Measurements from ENCODE around the gene AKR1E2.

The AKR1E2 gene

DNA sequence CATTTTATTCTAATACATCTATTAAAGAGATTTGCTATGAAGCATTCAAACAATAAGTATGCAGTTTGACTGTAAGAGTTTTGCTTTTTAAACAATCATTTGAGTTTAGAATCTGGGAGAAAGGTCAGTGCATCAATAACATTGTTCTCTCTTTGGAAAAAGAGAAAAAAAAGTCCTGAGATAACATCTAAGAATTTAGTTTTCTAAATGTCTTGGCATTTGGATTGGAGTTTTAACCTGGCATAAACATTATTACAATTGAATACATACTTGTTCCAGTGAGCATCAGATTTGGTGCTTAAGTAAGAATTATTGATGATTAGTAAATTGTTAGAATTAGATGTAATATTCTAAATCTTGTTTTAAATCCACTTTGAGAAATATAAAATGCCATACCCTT is 47.2 kb upstream of the AKR1E2 start:
- no peaks in the 10 kb centered on the region for H3K4me1 ChIP-seq (ENCODE audit: control insufficient read depth, insufficient read depth, low read length)
- H3K4me3 ChIP-seq (ENCODE audit: low read depth, low read length): no peak overlapping the region
- ChIA-PET POLR2A (no interaction called here), CTCF (interaction anchor here (3.0 kb wide), 1 partner anchor 8 kb away, joined by 14 read pairs; no protein-coding TSS in a partner anchor)
- H3K9me3 ChIP-seq (ENCODE audit: control insufficient read depth, insufficient read depth, low read depth, low read length): no peaks in the 10 kb centered on the region
- TF ChIP-seq ZNF221 (tag by site-specific recombination; IDR thresholded peaks at IDR 0.05; ENCODE audit: borderline replicate concordance): no peak
- TF ChIP-seq, protein P1, sequence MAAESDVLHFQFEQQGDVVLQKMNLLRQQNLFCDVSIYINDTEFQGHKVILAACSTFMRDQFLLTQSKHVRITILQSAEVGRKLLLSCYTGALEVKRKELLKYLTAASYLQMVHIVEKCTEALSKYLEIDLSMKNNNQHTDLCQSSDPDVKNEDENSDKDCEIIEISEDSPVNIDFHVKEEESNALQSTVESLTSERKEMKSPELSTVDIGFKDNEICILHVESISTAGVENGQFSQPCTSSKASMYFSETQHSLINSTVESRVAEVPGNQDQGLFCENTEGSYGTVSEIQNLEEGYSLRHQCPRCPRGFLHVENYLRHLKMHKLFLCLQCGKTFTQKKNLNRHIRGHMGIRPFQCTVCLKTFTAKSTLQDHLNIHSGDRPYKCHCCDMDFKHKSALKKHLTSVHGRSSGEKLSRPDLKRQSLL (tag by site-specific recombination; IDR thresholded peaks at IDR 0.05): no peak
- TF ChIP-seq GFI1B (tag by site-specific recombination; IDR thresholded peaks at IDR 0.05): no peak
- TF ChIP-seq SP3 (tag by site-specific recombination; IDR thresholded peaks at IDR 0.05): no peak
- TF ChIP-seq, protein P2, sequence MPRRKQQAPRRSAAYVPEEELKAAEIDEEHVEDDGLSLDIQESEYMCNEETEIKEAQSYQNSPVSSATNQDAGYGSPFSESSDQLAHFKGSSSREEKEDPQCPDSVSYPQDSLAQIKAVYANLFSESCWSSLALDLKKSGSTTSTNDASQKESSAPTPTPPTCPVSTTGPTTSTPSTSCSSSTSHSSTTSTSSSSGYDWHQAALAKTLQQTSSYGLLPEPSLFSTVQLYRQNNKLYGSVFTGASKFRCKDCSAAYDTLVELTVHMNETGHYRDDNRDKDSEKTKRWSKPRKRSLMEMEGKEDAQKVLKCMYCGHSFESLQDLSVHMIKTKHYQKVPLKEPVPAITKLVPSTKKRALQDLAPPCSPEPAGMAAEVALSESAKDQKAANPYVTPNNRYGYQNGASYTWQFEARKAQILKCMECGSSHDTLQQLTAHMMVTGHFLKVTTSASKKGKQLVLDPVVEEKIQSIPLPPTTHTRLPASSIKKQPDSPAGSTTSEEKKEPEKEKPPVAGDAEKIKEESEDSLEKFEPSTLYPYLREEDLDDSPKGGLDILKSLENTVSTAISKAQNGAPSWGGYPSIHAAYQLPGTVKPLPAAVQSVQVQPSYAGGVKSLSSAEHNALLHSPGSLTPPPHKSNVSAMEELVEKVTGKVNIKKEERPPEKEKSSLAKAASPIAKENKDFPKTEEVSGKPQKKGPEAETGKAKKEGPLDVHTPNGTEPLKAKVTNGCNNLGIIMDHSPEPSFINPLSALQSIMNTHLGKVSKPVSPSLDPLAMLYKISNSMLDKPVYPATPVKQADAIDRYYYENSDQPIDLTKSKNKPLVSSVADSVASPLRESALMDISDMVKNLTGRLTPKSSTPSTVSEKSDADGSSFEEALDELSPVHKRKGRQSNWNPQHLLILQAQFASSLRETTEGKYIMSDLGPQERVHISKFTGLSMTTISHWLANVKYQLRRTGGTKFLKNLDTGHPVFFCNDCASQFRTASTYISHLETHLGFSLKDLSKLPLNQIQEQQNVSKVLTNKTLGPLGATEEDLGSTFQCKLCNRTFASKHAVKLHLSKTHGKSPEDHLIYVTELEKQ (tag by site-specific recombination; IDR thresholded peaks at IDR 0.05; ENCODE audit: borderline replicate concordance): no peak
- no peak for TF ChIP-seq GLIS1 (tag by site-specific recombination; IDR thresholded peaks at IDR 0.05)
- TF ChIP-seq ZNF391 (tag by site-specific recombination; IDR thresholded peaks at IDR 0.05; ENCODE audit: borderline replicate concordance, low read depth): no peak
- TF ChIP-seq, protein P3, sequence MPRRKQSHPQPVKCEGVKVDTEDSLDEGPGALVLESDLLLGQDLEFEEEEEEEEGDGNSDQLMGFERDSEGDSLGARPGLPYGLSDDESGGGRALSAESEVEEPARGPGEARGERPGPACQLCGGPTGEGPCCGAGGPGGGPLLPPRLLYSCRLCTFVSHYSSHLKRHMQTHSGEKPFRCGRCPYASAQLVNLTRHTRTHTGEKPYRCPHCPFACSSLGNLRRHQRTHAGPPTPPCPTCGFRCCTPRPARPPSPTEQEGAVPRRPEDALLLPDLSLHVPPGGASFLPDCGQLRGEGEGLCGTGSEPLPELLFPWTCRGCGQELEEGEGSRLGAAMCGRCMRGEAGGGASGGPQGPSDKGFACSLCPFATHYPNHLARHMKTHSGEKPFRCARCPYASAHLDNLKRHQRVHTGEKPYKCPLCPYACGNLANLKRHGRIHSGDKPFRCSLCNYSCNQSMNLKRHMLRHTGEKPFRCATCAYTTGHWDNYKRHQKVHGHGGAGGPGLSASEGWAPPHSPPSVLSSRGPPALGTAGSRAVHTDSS (tag by site-specific recombination; IDR thresholded peaks at IDR 0.05): no peak
- TF ChIP-seq, protein P4, sequence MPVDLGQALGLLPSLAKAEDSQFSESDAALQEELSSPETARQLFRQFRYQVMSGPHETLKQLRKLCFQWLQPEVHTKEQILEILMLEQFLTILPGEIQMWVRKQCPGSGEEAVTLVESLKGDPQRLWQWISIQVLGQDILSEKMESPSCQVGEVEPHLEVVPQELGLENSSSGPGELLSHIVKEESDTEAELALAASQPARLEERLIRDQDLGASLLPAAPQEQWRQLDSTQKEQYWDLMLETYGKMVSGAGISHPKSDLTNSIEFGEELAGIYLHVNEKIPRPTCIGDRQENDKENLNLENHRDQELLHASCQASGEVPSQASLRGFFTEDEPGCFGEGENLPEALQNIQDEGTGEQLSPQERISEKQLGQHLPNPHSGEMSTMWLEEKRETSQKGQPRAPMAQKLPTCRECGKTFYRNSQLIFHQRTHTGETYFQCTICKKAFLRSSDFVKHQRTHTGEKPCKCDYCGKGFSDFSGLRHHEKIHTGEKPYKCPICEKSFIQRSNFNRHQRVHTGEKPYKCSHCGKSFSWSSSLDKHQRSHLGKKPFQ (tag by site-specific recombination; IDR thresholded peaks at IDR 0.05): no peak
- H3K36me3 ChIP-seq (ENCODE audit: control insufficient read depth in 2 of 2, insufficient read depth in 1 of 2, low read length in 2 of 2): no peaks in the 10 kb centered on the region
- no peak overlapping the region for H3K27ac ChIP-seq (ENCODE audit: extremely low read depth, low read depth, low read length)

DNA sequence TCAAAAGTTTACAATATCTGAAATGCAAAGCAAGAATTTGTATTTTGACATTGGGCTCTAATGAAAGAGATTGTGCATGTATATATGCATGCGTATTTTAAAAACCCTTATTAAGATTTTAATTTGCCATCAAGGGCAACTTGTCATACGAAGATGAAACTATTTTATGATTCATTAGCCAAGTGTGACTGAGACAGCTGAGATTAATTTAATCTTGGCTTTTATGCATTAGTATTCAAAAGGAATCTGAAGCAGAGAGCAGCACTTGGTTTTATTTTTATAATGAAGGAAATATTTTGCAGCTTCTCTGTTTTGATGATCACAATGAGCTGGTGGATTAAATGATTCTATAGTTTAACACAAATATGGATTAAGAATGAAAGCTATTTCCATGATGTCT is 45.9 kb upstream of the AKR1E2 start:
- no peak overlapping the region for H3K27ac ChIP-seq (ENCODE audit: extremely low read depth, low read depth, low read length)
- no peak for TF ChIP-seq ZNF768 (tag by site-specific recombination; IDR thresholded peaks at IDR 0.05)
- TF ChIP-seq HOXC10 (CRISPR knock-in tag; IDR thresholded peaks at IDR 0.05): no peak
- TF ChIP-seq BCL11B (tag by site-specific recombination; IDR thresholded peaks at IDR 0.05; ENCODE audit: low read depth): no peak
- TF ChIP-seq ZNF184 (tag by site-specific recombination; IDR thresholded peaks at IDR 0.05): no peak
- no peak for TF ChIP-seq ZNF274 (IDR thresholded peaks at IDR 0.05; ENCODE audit: low read length)
- TF ChIP-seq ZNF274 (tag by site-specific recombination; IDR thresholded peaks at IDR 0.05; ENCODE audit: borderline replicate concordance): no peak
- TF ChIP-seq ZNF677 (tag by site-specific recombination; IDR thresholded peaks at IDR 0.05): no peak
- TF ChIP-seq ZNF473 (tag by site-specific recombination; IDR thresholded peaks at IDR 0.05): no peak
- TF ChIP-seq EGR2 (tag by site-specific recombination; IDR thresholded peaks at IDR 0.05; ENCODE audit: low read depth): no peak
- TF ChIP-seq IKZF3 (tag by site-specific recombination; IDR thresholded peaks at IDR 0.05): no peak
- TF ChIP-seq ZNF311 (tag by site-specific recombination; IDR thresholded peaks at IDR 0.05; ENCODE audit: borderline replicate concordance): no peak
- TF ChIP-seq ZNF548 (tag by site-specific recombination; IDR thresholded peaks at IDR 0.05): no peak
- TF ChIP-seq ZNF132 (tag by site-specific recombination; IDR thresholded peaks at IDR 0.05; ENCODE audit: borderline replicate concordance): no peak
- TF ChIP-seq, protein P5, sequence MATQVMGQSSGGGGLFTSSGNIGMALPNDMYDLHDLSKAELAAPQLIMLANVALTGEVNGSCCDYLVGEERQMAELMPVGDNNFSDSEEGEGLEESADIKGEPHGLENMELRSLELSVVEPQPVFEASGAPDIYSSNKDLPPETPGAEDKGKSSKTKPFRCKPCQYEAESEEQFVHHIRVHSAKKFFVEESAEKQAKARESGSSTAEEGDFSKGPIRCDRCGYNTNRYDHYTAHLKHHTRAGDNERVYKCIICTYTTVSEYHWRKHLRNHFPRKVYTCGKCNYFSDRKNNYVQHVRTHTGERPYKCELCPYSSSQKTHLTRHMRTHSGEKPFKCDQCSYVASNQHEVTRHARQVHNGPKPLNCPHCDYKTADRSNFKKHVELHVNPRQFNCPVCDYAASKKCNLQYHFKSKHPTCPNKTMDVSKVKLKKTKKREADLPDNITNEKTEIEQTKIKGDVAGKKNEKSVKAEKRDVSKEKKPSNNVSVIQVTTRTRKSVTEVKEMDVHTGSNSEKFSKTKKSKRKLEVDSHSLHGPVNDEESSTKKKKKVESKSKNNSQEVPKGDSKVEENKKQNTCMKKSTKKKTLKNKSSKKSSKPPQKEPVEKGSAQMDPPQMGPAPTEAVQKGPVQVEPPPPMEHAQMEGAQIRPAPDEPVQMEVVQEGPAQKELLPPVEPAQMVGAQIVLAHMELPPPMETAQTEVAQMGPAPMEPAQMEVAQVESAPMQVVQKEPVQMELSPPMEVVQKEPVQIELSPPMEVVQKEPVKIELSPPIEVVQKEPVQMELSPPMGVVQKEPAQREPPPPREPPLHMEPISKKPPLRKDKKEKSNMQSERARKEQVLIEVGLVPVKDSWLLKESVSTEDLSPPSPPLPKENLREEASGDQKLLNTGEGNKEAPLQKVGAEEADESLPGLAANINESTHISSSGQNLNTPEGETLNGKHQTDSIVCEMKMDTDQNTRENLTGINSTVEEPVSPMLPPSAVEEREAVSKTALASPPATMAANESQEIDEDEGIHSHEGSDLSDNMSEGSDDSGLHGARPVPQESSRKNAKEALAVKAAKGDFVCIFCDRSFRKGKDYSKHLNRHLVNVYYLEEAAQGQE (tag by site-specific recombination; IDR thresholded peaks at IDR 0.05): no peak
- no peaks in the 10 kb centered on the region for H3K36me3 ChIP-seq (ENCODE audit: control insufficient read depth in 2 of 2, insufficient read depth in 1 of 2, low read length in 2 of 2)
- H3K4me3 ChIP-seq (ENCODE audit: low read depth, low read length): no peak overlapping the region
- POLR2A ChIA-PET: no interaction called here
- CTCF ChIA-PET: interaction anchor here (0.5 to 3.0 kb wide), 3 partner anchors 9 to 1541 kb away, joined by 3 to 14 read pairs (median 4); no protein-coding TSS in a partner anchor
- no peaks in the 10 kb centered on the region for H3K9me3 ChIP-seq (ENCODE audit: control insufficient read depth, insufficient read depth, low read depth, low read length)
- no peaks in the 10 kb centered on the region for H3K4me1 ChIP-seq (ENCODE audit: control insufficient read depth, insufficient read depth, low read length)

All from HEK293 (cell line).